Measurements from ENCODE around the gene ACTMAP. TPM values are rescaled to one million over a fixed set of nuclear protein-coding genes. Genes with fewer than 3 reads are reported as not detected.
"Not testable (repeated sequence)": the region's sequence is repeated elsewhere in the genome, so short reads cannot be mapped to it uniquely, and the experiment has no call there.

ACTMAP gene
- total and polyA plus RNA-seq, 4 donors, result 5.3 to 27.7 (median 15.3) TPM

- ATAC-seq (ENCODE audit: insufficient read depth, low FRiP score), result no peak
- peaks cover 0 to 3% (median 0%) of the 10 kb centered on the region in 4 donors for H3K36me3 ChIP-seq (ENCODE audit: control insufficient read depth in 4 of 4, insufficient read depth in 4 of 4, low read length in 4 of 4)
- H3K4me3 ChIP-seq, result no peak overlapping the region
- no peak overlapping the region for H3K27ac ChIP-seq (ENCODE audit: low read depth in 1 of 2, low read length in 1 of 2)
- peak overlapping the region in 1 of 2 donors; percentile 99 for H3K9ac ChIP-seq (ENCODE audit: insufficient read depth in 1 of 2, low read length in 2 of 2)
- 79 to 83% methylated on average over 7 of the region's 7 CpGs for WGBS, 2 donors
- H3K9me3 ChIP-seq (ENCODE audit: control insufficient read depth in 4 of 4, insufficient read depth in 3 of 4, low read length in 3 of 4), result no peaks in the 10 kb centered on the region
- peaks cover 0 to 14% (median 9%) of the 10 kb centered on the region in 5 donors for H3K4me1 ChIP-seq (ENCODE audit: control insufficient read depth in 5 of 5, insufficient read depth in 5 of 5, low read length in 5 of 5)
- no peak for TF ChIP-seq CTCF (IDR thresholded peaks at IDR 0.05; ENCODE audit: control extremely low read depth, extremely low read depth)
- H3K27me3 ChIP-seq (ENCODE audit: control insufficient read depth in 3 of 3, insufficient read depth in 3 of 3, low read length in 2 of 3), result no peaks in the 10 kb centered on the region
- no peak for DNase-seq
These were observed 26.1 kb upstream of the ACTMAP start for GRCh38 chr19:40776364-40776763.

- Histone ChIP-seq H3K36me3 (ENCODE audit: control insufficient read depth in 4 of 4, insufficient read depth in 4 of 4, low read length in 4 of 4) (peaks cover 0 to 3% (median 0%) of the 10 kb centered on the region in 4 donors), H3K4me1 (ENCODE audit: control insufficient read depth in 5 of 5, insufficient read depth in 5 of 5, low read length in 5 of 5) (peaks cover 0 to 14% (median 9%) of the 10 kb centered on the region in 5 donors), H3K4me3 (no peak overlapping the region), H3K27ac (ENCODE audit: low read depth in 1 of 2, low read length in 1 of 2) (no peak overlapping the region), H3K27me3 (ENCODE audit: control insufficient read depth in 3 of 3, insufficient read depth in 3 of 3, low read length in 2 of 3) (no peaks in the 10 kb centered on the region), H3K9me3 (ENCODE audit: control insufficient read depth in 4 of 4, insufficient read depth in 3 of 4, low read length in 3 of 4) (no peaks in the 10 kb centered on the region), H3K9ac (ENCODE audit: insufficient read depth in 1 of 2, low read length in 2 of 2) (no peak overlapping the region)
- 93 to 96% methylated on average over 10 of the region's 10 CpGs for WGBS, 2 donors
- TF ChIP-seq CTCF (IDR thresholded peaks at IDR 0.05; ENCODE audit: control extremely low read depth, extremely low read depth), result no peak
- no peak for ATAC-seq (ENCODE audit: insufficient read depth, low FRiP score)
- no peak for DNase-seq
These were observed 25.4 kb upstream of the ACTMAP start for GRCh38 chr19:40775632-40776022.

- TF ChIP-seq CTCF (IDR thresholded peaks at IDR 0.05; ENCODE audit: control extremely low read depth, extremely low read depth), result no peak
- WGBS, 2 donors, result 83 to 88% methylated on average over 9 of the region's 9 CpGs
- DNase-seq (peak in 1 of 3 donors; percentile 35), ATAC-seq (ENCODE audit: insufficient read depth, low FRiP score) (no peak)
- Histone ChIP-seq H3K4me1 (ENCODE audit: control insufficient read depth in 5 of 5, insufficient read depth in 5 of 5, low read length in 5 of 5) (peaks cover 0 to 14% (median 9%) of the 10 kb centered on the region in 5 donors), H3K4me3 (no peak within 1 kb of the TSS), H3K9ac (ENCODE audit: insufficient read depth in 1 of 2, low read length in 2 of 2) (no peak within 1 kb of the TSS), H3K27me3 (ENCODE audit: control insufficient read depth in 3 of 3, insufficient read depth in 3 of 3, low read length in 2 of 3) (no peaks in the 10 kb centered on the region), H3K27ac (ENCODE audit: low read depth in 1 of 2, low read length in 1 of 2) (no peak within 1 kb of the TSS), H3K36me3 (ENCODE audit: control insufficient read depth in 4 of 4, insufficient read depth in 4 of 4, low read length in 4 of 4) (peaks cover 0 to 1% (median 0%) of the 10 kb centered on the region in 4 donors), H3K9me3 (ENCODE audit: control insufficient read depth in 4 of 4, insufficient read depth in 3 of 4, low read length in 3 of 4) (no peaks in the 10 kb centered on the region)
These were observed 24.8 kb upstream of the ACTMAP start, which contains the start of gene MIA for GRCh38 chr19:40774916-40775631. Gene MIA, plus strand, starts transcription at chr19:40775521. Its CDS starts 22 bp downstream, at chr19:40775543.

GRCh38 chr19:40771101-40771862, 21.0 kb upstream of the ACTMAP start:
- not testable (repeated sequence) for DNase-seq; H3K27me3 ChIP-seq (ENCODE audit: control insufficient read depth in 3 of 3, insufficient read depth in 3 of 3, low read length in 2 of 3); H3K4me3 ChIP-seq; H3K36me3 ChIP-seq (ENCODE audit: control insufficient read depth in 4 of 4, insufficient read depth in 4 of 4, low read length in 4 of 4); ATAC-seq (ENCODE audit: insufficient read depth, low FRiP score); H3K4me1 ChIP-seq (ENCODE audit: control insufficient read depth in 5 of 5, insufficient read depth in 5 of 5, low read length in 5 of 5); H3K9me3 ChIP-seq (ENCODE audit: control insufficient read depth in 4 of 4, insufficient read depth in 3 of 4, low read length in 3 of 4); H3K27ac ChIP-seq (ENCODE audit: low read depth in 1 of 2, low read length in 1 of 2); H3K9ac ChIP-seq (ENCODE audit: insufficient read depth in 1 of 2, low read length in 2 of 2)
- 96 to 98% methylated on average over 10 of the region's 10 CpGs for WGBS, 2 donors
